Upper lobe of left lung (tissue), 4 donors: Measurements from ENCODE around the gene CEP128.

Source experiments
- EP300 ChIP-seq, 4 donors: sonication (generic); formaldehyde crosslinking; IDR thresholded peaks; one replicate each; pipeline ENCODE4 v1.5.1; 2017; ENCODE audit warnings: antibody characterized with exemption in 4 of 4, control low read depth in 2 of 4
- TF ChIP-seq, protein P1 (sequence below), 6 experiments: fragments of 450-650 bp in 4 of 6; fragments of 200-600 bp in 2 of 6; sonication (generic) in 2 of 6; IDR thresholded peaks; one replicate each; pipeline ENCODE4 v1.5.1; 2016 to 2019; ENCODE audit warnings: antibody characterized with exemption in 6 of 6

DNA sequence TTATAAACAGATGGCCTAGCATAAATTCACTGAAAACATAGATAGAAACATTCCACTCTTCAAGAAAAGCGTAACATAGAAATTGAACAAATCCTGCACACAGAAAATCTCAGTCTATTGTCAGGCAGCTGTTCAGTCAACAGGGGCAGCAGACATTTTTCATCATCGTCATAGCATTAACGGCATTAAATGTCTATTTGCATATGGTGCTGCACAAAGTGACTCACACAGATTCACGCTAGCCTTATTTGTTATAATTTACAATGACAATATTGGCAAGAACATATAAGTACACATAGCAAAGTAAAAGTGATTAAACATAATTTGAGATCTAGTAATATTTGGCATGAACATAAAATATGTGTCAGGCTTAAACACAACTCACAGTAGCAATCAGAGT lies 95.7 kb downstream of the CEP128 start:
- TF ChIP-seq, protein P1, sequence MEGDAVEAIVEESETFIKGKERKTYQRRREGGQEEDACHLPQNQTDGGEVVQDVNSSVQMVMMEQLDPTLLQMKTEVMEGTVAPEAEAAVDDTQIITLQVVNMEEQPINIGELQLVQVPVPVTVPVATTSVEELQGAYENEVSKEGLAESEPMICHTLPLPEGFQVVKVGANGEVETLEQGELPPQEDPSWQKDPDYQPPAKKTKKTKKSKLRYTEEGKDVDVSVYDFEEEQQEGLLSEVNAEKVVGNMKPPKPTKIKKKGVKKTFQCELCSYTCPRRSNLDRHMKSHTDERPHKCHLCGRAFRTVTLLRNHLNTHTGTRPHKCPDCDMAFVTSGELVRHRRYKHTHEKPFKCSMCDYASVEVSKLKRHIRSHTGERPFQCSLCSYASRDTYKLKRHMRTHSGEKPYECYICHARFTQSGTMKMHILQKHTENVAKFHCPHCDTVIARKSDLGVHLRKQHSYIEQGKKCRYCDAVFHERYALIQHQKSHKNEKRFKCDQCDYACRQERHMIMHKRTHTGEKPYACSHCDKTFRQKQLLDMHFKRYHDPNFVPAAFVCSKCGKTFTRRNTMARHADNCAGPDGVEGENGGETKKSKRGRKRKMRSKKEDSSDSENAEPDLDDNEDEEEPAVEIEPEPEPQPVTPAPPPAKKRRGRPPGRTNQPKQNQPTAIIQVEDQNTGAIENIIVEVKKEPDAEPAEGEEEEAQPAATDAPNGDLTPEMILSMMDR (IDR thresholded peaks at IDR 0.05): no peak
- no peak for TF ChIP-seq EP300 (IDR thresholded peaks at IDR 0.05)
